A549 treated with DMSO at 1 μM for 4 hours (cell line): ENCODE measurements around the gene PERP. TPM values are rescaled to one million over a fixed set of nuclear protein-coding genes. Genes with fewer than 3 reads are reported as not detected.

Experiments used
- total RNA-seq: library from RNA; stranded (reverse); fragments of 200-300 nt; extraction: Qiagen RNA extraction; gene quantifications from 5 replicates; pipeline ENCODE4 v1.2.3, GENCODE V29; 2022; ENCODE audit warnings: low read depth

The PERP gene
- 72.9 to 96.8 TPM (median 87.9 TPM) in 5 replicates for total RNA-seq

DNA sequence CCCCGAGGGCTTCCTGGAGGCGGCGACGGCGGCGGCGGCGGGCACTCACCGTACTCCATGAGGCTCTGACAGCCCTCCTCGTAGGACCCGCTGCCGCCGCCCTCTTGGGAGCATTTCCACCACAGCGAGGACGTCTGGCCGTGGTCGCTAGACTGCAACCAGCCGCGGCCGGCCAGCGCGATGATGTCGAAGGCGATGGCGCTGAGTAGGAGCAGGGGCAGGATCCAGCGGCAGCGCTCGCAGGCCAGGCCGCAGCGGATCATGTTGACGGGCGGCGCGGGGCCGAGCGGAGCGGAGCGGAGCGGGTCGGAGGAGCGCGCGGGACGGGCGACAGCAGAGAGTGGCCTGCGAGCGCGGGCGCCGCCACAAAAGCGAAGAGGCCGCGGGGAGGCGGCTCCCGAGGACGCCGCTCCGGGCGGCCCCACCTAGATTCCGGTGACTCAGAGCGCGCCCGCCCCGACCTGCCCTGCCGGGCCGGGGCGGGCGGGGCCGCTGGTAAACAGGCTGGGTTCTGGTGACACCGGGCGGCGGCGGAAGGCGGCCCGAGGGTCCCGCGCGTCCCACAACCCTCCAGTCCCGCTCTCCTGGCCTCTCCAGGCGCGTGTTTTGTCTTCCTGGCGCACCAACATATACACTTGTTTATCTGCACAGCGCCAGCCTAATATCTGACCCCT is at the start of gene PERP:
Gene PERP (minus strand): TSS at position 342 of the 674 bp plus-strand sequence. CDS start 79 bp downstream, at position 263.

Other genes starting within 250 kb of the PERP start
- gene TNFAIP3, start 240.2 kb downstream of the PERP start, total RNA-seq, result 10.7 to 16.9 TPM (median 13.5 TPM) in 5 replicates
- gene ARFGEF3, start 54.5 kb upstream of the PERP start, total RNA-seq, result 0.57 to 0.77 TPM (median 0.67 TPM) in 5 replicates
- not detected in 5 replicates for gene PBOV1, start 111.1 kb upstream of the PERP start, total RNA-seq